ENCODE data around the gene MAPT.

The MAPT gene

GRCh38 chr17:45997166-45997565 lies 102.8 kb downstream of the MAPT start:
- Histone ChIP-seq H3K9me3 (replicated peaks in 1 of 11) (no peaks in the 10 kb centered on the region), H3K9ac (no peak overlapping the region), H3K36me3 (no peaks in the 10 kb centered on the region), H3K4me1 (no peaks in the 10 kb centered on the region), H4K20me1 (no peaks in the 10 kb centered on the region; a peak in 2 of 22 replicates), H3K4me2 (no peak overlapping the region), H3K4me3 (no peak overlapping the region), H3K27me3 (no peaks in the 10 kb centered on the region; a peak in 1 of 22 replicates), H3K27ac (no peak overlapping the region)
- TF ChIP-seq Cebpa-rat (IDR thresholded peaks at IDR 0.05), result no peak

- no peak overlapping the region for H3K4me2 ChIP-seq
- no peaks in the 10 kb centered on the region; a peak in 1 of 22 replicates for H3K27me3 ChIP-seq
- TF ChIP-seq Cebpa-rat (IDR thresholded peaks at IDR 0.05), result no peak
- H3K36me3 ChIP-seq, result no peaks in the 10 kb centered on the region
- H4K20me1 ChIP-seq, result no peaks in the 10 kb centered on the region; a peak in 2 of 22 replicates
- no peaks in the 10 kb centered on the region for H3K4me1 ChIP-seq
- no peak overlapping the region for H3K27ac ChIP-seq
- no peaks in the 10 kb centered on the region for H3K9me3 ChIP-seq (replicated peaks in 1 of 11)
- no peak overlapping the region for H3K9ac ChIP-seq
- no peak overlapping the region for H3K4me3 ChIP-seq
Observed at GRCh38 chr17:45997624-45998023, 103.3 kb downstream of the MAPT start.

GRCh38 chr17:45998987-45999899 lies 104.9 kb downstream of the MAPT start, which contains the start of gene STH:
Gene STH, plus strand, starts transcription at chr17:45999250. Its CDS starts 30 bp downstream, at chr17:45999280.
- H3K9me3 ChIP-seq (replicated peaks in 1 of 11), result no peaks in the 10 kb centered on the region
- H3K4me1 ChIP-seq, result no peaks in the 10 kb centered on the region
- no peak within 1 kb of the TSS for H3K27ac ChIP-seq
- no peaks in the 10 kb centered on the region; a peak in 2 of 22 replicates for H4K20me1 ChIP-seq
- no peaks in the 10 kb centered on the region for H3K36me3 ChIP-seq
- TF ChIP-seq Cebpa-rat (IDR thresholded peaks at IDR 0.05), result no peak
- H3K4me2 ChIP-seq, result no peak within 1 kb of the TSS
- no peaks in the 10 kb centered on the region for H3K27me3 ChIP-seq
- H3K4me3 ChIP-seq, result no peak within 1 kb of the TSS
- H3K9ac ChIP-seq, result no peak within 1 kb of the TSS

- H3K27me3 ChIP-seq, result no peaks in the 10 kb centered on the region
- H4K20me1 ChIP-seq, result no peaks in the 10 kb centered on the region; a peak in 2 of 22 replicates
- H3K36me3 ChIP-seq, result no peaks in the 10 kb centered on the region
- TF ChIP-seq Cebpa-rat (IDR thresholded peaks at IDR 0.05), result no peak
- no peak overlapping the region for H3K4me2 ChIP-seq
- no peak overlapping the region for H3K27ac ChIP-seq
- no peaks in the 10 kb centered on the region for H3K4me1 ChIP-seq
- no peak overlapping the region for H3K9ac ChIP-seq
- no peaks in the 10 kb centered on the region for H3K9me3 ChIP-seq (replicated peaks in 1 of 11)
- no peak overlapping the region for H3K4me3 ChIP-seq
Observed at GRCh38 chr17:45999900-46000290, 105.5 kb downstream of the MAPT start.

- H3K36me3 ChIP-seq, result no peaks in the 10 kb centered on the region
- no peaks in the 10 kb centered on the region; a peak in 2 of 22 replicates for H4K20me1 ChIP-seq
- H3K9me3 ChIP-seq (replicated peaks in 1 of 11), result no peaks in the 10 kb centered on the region
- no peak overlapping the region for H3K27ac ChIP-seq
- H3K9ac ChIP-seq, result no peak overlapping the region
- no peaks in the 10 kb centered on the region for H3K27me3 ChIP-seq
- H3K4me3 ChIP-seq, result no peak overlapping the region
- no peak overlapping the region for H3K4me2 ChIP-seq
- no peaks in the 10 kb centered on the region for H3K4me1 ChIP-seq
- TF ChIP-seq Cebpa-rat (IDR thresholded peaks at IDR 0.05), result no peak
Observed at GRCh38 chr17:46000292-46000691, 105.9 kb downstream of the MAPT start.

GRCh38 chr17:46000757-46001156 lies 106.4 kb downstream of the MAPT start:
- no peak for TF ChIP-seq Cebpa-rat (IDR thresholded peaks at IDR 0.05)
- 0 out of 22 replicates have a peak overlapping the region, but pooled peaks of 1 of the 11 experiments have one; percentile 7 for H3K9ac ChIP-seq
- no peak overlapping the region for H3K4me2 ChIP-seq

GRCh38 chr17:46001390-46002310 lies 107.3 kb downstream of the MAPT start:
- Histone ChIP-seq H3K36me3 (no peaks in the 10 kb centered on the region), H3K27me3 (no peaks in the 10 kb centered on the region), H3K27ac (no peak overlapping the region), H3K9me3 (replicated peaks in 1 of 11) (no peaks in the 10 kb centered on the region), H3K4me2 (no peak overlapping the region), H4K20me1 (no peaks in the 10 kb centered on the region; a peak in 2 of 22 replicates), H3K4me1 (no peaks in the 10 kb centered on the region), H3K4me3 (no peak overlapping the region), H3K9ac (peak overlapping the region in 1 of 11 experiments; percentile 5; a peak in 1 of 22 replicates)
- no peak for TF ChIP-seq Cebpa-rat (IDR thresholded peaks at IDR 0.05)

More at GRCh38 chr17:46000757-46001156, 106.4 kb downstream of the MAPT start:
- H3K27me3 ChIP-seq, result no peaks in the 10 kb centered on the region
- H3K9me3 ChIP-seq (replicated peaks in 1 of 11), result no peaks in the 10 kb centered on the region
- H3K27ac ChIP-seq, result no peak overlapping the region
- H4K20me1 ChIP-seq, result no peaks in the 10 kb centered on the region; a peak in 2 of 22 replicates
- H3K4me3 ChIP-seq, result no peak overlapping the region
- H3K36me3 ChIP-seq, result no peaks in the 10 kb centered on the region
- no peaks in the 10 kb centered on the region for H3K4me1 ChIP-seq

- H3K27me3 ChIP-seq, result no peaks in the 10 kb centered on the region
- H3K9ac ChIP-seq, result peak overlapping the region in 1 of 11 experiments; percentile 5; a peak in 1 of 22 replicates
- no peak overlapping the region for H3K4me3 ChIP-seq
- no peaks in the 10 kb centered on the region; a peak in 2 of 22 replicates for H4K20me1 ChIP-seq
- H3K36me3 ChIP-seq, result no peaks in the 10 kb centered on the region
- H3K4me1 ChIP-seq, result peaks cover 0 to 6% (median 0%) of the 10 kb centered on the region in 10 experiments; a peak in 6 of 20 replicates
- TF ChIP-seq Cebpa-rat (IDR thresholded peaks at IDR 0.05), result no peak
- H3K4me2 ChIP-seq, result no peak overlapping the region
- no peaks in the 10 kb centered on the region for H3K9me3 ChIP-seq (replicated peaks in 1 of 11)
- H3K27ac ChIP-seq, result no peak overlapping the region
Observed at GRCh38 chr17:46002311-46002972, 108.1 kb downstream of the MAPT start.

Measured in BLaER1 treated with 17β-estradiol and CSF1 and Interleukin-3, amounts not matched to agents 10 nM and 100 nM (cell line).